Measurements from ENCODE around the gene EFHC1.

DNA sequence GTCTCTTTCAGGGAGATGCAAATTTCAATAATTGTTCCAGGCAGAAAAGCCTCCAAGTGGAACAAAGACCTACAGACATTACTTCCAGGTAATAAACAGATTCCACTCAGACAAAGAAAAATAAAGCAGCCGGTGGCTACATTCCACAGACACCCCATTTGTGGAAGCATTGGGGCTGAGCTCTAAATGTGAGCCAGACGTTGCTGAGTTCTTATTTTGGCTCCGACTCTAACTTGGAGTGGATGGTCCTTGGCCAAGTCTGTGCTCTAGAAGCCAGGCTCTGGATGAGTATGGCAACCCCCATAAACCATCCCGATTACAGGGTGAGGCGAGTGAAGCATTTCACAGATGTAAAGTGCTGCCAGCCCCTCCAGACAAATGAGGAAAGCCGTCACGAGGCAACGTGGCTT, 150.2 kb downstream of the EFHC1 start:
- no peak for TF ChIP-seq FOXP2 (optimal IDR thresholded peaks at IDR 0.05; ENCODE audit: control extremely low read depth, extremely low read length, insufficient read depth)
- no peak for TF ChIP-seq EZH2 (IDR thresholded peaks at IDR 0.05)

All from SK-N-MC (cell line).